Lower lobe of right lung (tissue), 2 donors: ENCODE data around the gene NHLH1. TPM values are rescaled to one million over a fixed set of nuclear protein-coding genes. Genes with fewer than 3 reads are reported as not detected.
A peak's percentile ranks its signal among the peaks of the same experiment; 100 is the strongest.

ENCODE experiments used
- ATAC-seq, 2 donors: fragments of 200-7000 bp; cut with Tn5 transposase; one replicate each; pipeline ENCODE4 v1.9.1; 2020 to 2022; ENCODE audit warnings: mild to moderate bottlenecking in 2 of 2, moderate library complexity in 2 of 2
- DNase-seq: peaks from one replicate; pipeline ENCODE4 v3.0.0-alpha.2; 2020
- H3K27ac ChIP-seq: fragments of 200-600 bp; one replicate; pipeline ENCODE4 v1.8.0; 2022
- H3K27me3 ChIP-seq: fragments of 200-600 bp; one replicate; pipeline ENCODE4 v1.8.0; 2022; ENCODE audit warnings: low read depth
- H3K36me3 ChIP-seq: fragments of 200-600 bp; one replicate; pipeline ENCODE4 v1.8.0; 2022; ENCODE audit warnings: mild to moderate bottlenecking
- H3K4me1 ChIP-seq: fragments of 200-600 bp; one replicate; pipeline ENCODE4 v1.8.0; 2022
- H3K4me3 ChIP-seq: fragments of 200-600 bp; one replicate; pipeline ENCODE4 v1.8.0; 2022; ENCODE audit warnings: mild to moderate bottlenecking
- H3K9me3 ChIP-seq: fragments of 200-600 bp; one replicate; pipeline ENCODE4 v1.8.0; 2022
- CTCF ChIP-seq: fragments of 200-600 bp; IDR thresholded peaks from one replicate; pipeline ENCODE4 v1.8.0; 2022; ENCODE audit warnings: antibody characterized with exemption, mild to moderate bottlenecking
- intact Hi-C: fragments of 100-400 bp; cut with DNase I; formaldehyde crosslinking; loops from one replicate; pipeline ENCODE4 v1.11.0; 2022
- total RNA-seq: library from RNA; stranded (reverse); fragmentation: NEBNext Ultra II Directional; extraction: Animal tissue kit (Norgen Biotek cat#: 25700); gene quantifications from one replicate; pipeline ENCODE4 v1.2.1, GENCODE V29; 2021
- donor health status: DM: no; HTN: yes; CAD: no; lungs with severe emphysema.

NHLH1 gene
- total RNA-seq, 1 donor from 2014 or later: 0.15 TPM

- intact Hi-C loops: no loop called here
- no peak for DNase-seq
Measured at GRCh38 chr1:160414881-160415280, 48.0 kb downstream of the NHLH1 start.

DNA sequence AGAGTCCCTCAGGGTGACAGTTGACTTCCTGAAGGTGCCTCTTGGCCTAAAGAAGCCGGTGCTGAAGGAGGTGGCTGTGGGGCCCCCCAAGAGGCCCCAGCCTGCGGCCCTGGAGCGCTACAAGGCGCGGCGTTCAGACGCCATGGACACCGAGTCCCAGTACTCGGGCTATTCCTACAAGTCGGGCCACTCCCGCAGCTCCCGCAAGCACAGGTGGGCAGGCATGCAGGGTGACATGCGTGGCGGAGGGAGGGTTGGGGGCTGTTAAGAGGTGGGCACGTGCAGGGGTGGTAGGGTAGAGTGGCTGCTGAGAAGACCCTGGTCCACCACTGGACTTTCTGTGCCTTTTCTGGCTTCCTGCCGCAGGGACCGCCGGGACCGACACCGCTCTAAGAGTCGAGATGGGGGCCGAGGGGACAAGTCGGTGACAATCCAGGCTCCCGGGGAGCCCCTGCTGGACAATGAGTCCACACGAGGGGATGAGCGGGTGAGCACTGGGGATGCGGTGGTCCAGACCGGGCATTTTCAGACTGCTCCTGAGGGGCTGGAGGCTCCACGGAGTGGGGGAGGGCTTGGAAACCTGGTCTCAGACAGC is 48.9 kb downstream of the NHLH1 start:
- intact Hi-C loops: no loop called here
- Histone ChIP-seq H3K36me3 (no peaks in the 10 kb centered on the region), H3K27me3 (no peaks in the 10 kb centered on the region), H3K27ac (no peak overlapping the region), H3K4me1 (no peaks in the 10 kb centered on the region), H3K9me3 (no peaks in the 10 kb centered on the region), H3K4me3 (no peak overlapping the region)
- DNase-seq: no peak
- ATAC-seq: no peak
- no peak for TF ChIP-seq CTCF

More at GRCh38 chr1:160414881-160415280, 48.0 kb downstream of the NHLH1 start:
- no peaks in the 10 kb centered on the region for H3K36me3 ChIP-seq
- no peak overlapping the region for H3K4me3 ChIP-seq
- no peaks in the 10 kb centered on the region for H3K9me3 ChIP-seq
- H3K27me3 ChIP-seq: no peaks in the 10 kb centered on the region
- no peak for ATAC-seq
- H3K27ac ChIP-seq: no peak overlapping the region
- no peaks in the 10 kb centered on the region for H3K4me1 ChIP-seq
- TF ChIP-seq CTCF: no peak

DNA sequence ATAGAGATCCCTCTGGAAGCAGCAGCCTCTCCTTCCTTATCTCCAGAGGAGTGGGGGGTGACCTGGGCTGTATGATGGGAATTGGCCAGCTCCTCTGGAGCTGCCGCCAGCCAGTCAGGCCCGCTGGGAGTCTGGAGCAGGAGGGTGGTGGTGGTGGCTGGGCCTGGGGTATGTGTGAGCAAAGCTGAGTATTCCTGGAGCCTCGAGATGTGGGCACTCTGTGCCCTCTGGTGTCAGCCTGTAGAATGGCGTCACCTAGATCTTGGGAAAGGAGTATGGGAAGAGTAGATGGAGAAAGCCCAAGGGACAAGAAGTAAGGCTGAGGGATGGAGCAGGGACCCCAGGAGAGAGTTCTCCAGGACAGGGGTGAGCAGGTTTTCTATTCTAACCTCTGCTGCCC is 49.5 kb downstream of the NHLH1 start:
- Histone ChIP-seq H3K36me3 (no peaks in the 10 kb centered on the region), H3K4me3 (no peak overlapping the region), H3K4me1 (no peaks in the 10 kb centered on the region), H3K27ac (no peak overlapping the region), H3K9me3 (no peaks in the 10 kb centered on the region), H3K27me3 (no peaks in the 10 kb centered on the region)
- DNase-seq: no peak
- peak; percentile 16 for TF ChIP-seq CTCF
- intact Hi-C loops: no loop called here
- peak; percentile 29 to 38 for ATAC-seq

DNA sequence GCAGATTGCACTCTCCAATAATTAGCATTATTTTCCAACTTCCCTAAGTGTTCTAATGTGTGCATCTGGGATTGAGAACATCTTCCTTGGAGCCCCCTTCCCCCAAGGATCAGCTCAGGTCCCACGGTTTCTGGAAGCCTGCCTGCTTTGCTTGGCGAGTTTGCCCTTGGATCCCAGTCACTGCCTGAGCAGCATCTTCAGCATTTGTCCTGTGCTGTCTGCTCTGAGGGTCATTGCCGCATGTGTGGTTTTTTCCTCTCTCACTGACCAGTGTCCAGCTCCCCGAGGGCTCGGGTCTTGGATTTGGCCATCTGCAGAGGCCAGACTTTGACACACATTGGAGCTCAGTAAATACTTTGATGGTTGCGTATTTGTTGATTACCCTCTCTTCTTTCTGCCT is 51.6 kb downstream of the NHLH1 start:
- peaks cover 4% of the 10 kb centered on the region for H3K36me3 ChIP-seq
- no peak overlapping the region for H3K27ac ChIP-seq
- no peak for TF ChIP-seq CTCF
- ATAC-seq (no peak), DNase-seq (no peak)
- no peaks in the 10 kb centered on the region for H3K9me3 ChIP-seq
- intact Hi-C loops: no loop called here
- no peaks in the 10 kb centered on the region for H3K27me3 ChIP-seq
- H3K4me1 ChIP-seq: no peaks in the 10 kb centered on the region
- no peak overlapping the region for H3K4me3 ChIP-seq

- ATAC-seq (no peak), DNase-seq (no peak)
- no peak for TF ChIP-seq CTCF
- Histone ChIP-seq H3K27me3 (no peaks in the 10 kb centered on the region), H3K27ac (no peak overlapping the region), H3K9me3 (no peaks in the 10 kb centered on the region), H3K4me1 (no peaks in the 10 kb centered on the region), H3K36me3 (peaks cover 4% of the 10 kb centered on the region), H3K4me3 (no peak overlapping the region)
- intact Hi-C loops: no loop called here
Measured at GRCh38 chr1:160419150-160419837, 52.4 kb downstream of the NHLH1 start.
